Stimulated activated naive CD8-positive, alpha-beta T cell treated with anti-CD3 and anti-CD28 coated beads, Interleukin-15, amount 100 ng/mL, for 72 hours (primary cell): ENCODE results near the gene ZNF358.
A peak's percentile ranks its signal among the peaks of the same experiment; 100 is the strongest.

Experiments used
- ATAC-seq: fragments of 150-1000 bp; cut with Tn5 transposase; 2 replicates; pipeline ENCODE4 v1.10.0; 2021; ENCODE audit warnings: mild to moderate bottlenecking, moderate library complexity
- DNase-seq, 2 donors: peaks; one replicate each; pipeline ENCODE4 v3.0.0; 2021 to 2022
- H3K27ac Mint-ChIP-seq, 2 donors: one replicate each; pipeline ENCODE4 v1.8.0; 2022; ENCODE audit warnings: mild to moderate bottlenecking in 2 of 2, mixed read lengths in 2 of 2, moderate library complexity in 2 of 2
- H3K27me3 Mint-ChIP-seq: one replicate; pipeline ENCODE4 v1.8.0; 2022; ENCODE audit warnings: mixed read lengths
- H3K4me1 Mint-ChIP-seq: one replicate; pipeline ENCODE4 v1.8.0; 2022; ENCODE audit warnings: mild to moderate bottlenecking, mixed read lengths
- H3K4me3 Mint-ChIP-seq, 2 donors: one replicate each; pipeline ENCODE4 v1.8.0; 2022; ENCODE audit warnings: mild to moderate bottlenecking in 2 of 2, mixed read lengths in 2 of 2, moderate library complexity in 1 of 2
- H3K9me3 Mint-ChIP-seq, 2 donors: one replicate each; pipeline ENCODE4 v1.8.0; 2022; ENCODE audit warnings: mixed read lengths in 2 of 2

The ZNF358 gene

DNA sequence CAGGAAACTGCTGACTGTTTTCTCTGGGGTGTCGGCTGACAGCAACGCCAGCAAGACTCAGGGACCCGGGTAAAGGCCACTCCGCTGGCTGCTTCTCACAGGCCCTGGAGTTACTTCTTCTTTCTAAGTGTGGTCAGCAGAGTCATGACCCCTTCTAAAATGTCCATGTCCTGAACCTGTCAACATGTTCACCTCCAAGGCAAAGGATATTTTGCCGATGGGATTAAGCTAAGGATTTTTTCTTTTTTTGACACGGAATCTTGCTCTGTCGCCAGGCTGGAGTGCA, 35.0 kb upstream of the ZNF358 start:
- no peak for DNase-seq

GRCh38 chr19:7482584-7483439, 33.1 kb upstream of the ZNF358 start:
- Mint-ChIP-seq H3K27ac (peak overlapping the region in 1 of 2 donors; percentile 86), H3K27me3 (peaks cover 11% of the 10 kb centered on the region), H3K9me3 (no peaks in the 10 kb centered on the region), H3K4me1 (peaks cover 11% of the 10 kb centered on the region), H3K4me3 (peak overlapping the region in 1 of 2 donors; percentile 75)
- ATAC-seq (no peak), DNase-seq (no peak)

More for the DNA sequence above, 35.0 kb upstream of the ZNF358 start:
- no peak overlapping the region for H3K27ac Mint-ChIP-seq
- peaks cover 11% of the 10 kb centered on the region for H3K4me1 Mint-ChIP-seq
- H3K27me3 Mint-ChIP-seq: peaks cover 11% of the 10 kb centered on the region
- no peak for ATAC-seq
- no peak overlapping the region for H3K4me3 Mint-ChIP-seq
- no peaks in the 10 kb centered on the region for H3K9me3 Mint-ChIP-seq

DNA sequence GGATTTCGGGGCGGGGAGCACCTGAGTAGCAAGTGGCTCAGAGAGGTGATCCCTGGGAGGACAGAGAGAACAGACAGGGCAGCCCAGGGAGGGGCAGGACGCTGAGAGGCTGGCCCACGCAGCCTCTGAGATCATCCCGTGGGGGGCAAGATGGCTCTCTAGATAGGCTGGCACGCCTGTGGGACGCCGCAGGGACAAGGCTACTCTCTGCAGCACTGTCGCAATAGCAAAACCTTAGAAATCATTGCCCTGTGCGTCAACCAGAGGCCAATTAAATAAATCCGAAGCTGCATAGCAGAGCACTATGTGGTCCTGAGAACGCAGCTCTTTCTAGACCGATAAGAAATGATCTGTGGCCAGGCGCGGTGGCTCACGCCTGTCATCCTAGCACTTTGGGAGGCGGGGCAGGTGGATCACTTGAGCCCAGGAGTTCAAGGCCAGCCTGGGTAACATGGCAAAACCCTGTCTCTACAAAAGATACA, 32.1 kb upstream of the ZNF358 start:
- no peaks in the 10 kb centered on the region for H3K9me3 Mint-ChIP-seq
- H3K27me3 Mint-ChIP-seq: peaks cover 11% of the 10 kb centered on the region
- DNase-seq (no peak), ATAC-seq (no peak)
- H3K27ac Mint-ChIP-seq: no peak overlapping the region
- H3K4me1 Mint-ChIP-seq: peaks cover 11% of the 10 kb centered on the region
- H3K4me3 Mint-ChIP-seq: no peak overlapping the region

- Mint-ChIP-seq H3K27ac (peak overlapping the region in 1 of 2 donors; percentile 66), H3K4me1 (peaks cover 26% of the 10 kb centered on the region)
Observed at GRCh38 chr19:7486923-7487322, 29.0 kb upstream of the ZNF358 start.

GRCh38 chr19:7488736-7489353, 27.1 kb upstream of the ZNF358 start, which contains the start of gene PEX11G:
PEX11G (minus strand) TSS chr19:7489035; CDS start chr19:7489010, 25 bp downstream.
- no peaks in the 10 kb centered on the region for H3K9me3 Mint-ChIP-seq
- peak; percentile 84 for ATAC-seq
- H3K4me3 Mint-ChIP-seq: peak within 1 kb of the TSS; percentile 84 to 86
- H3K4me1 Mint-ChIP-seq: peaks cover 32% of the 10 kb centered on the region
- peaks cover under 1% of the 10 kb centered on the region for H3K27me3 Mint-ChIP-seq
- DNase-seq: peak; percentile 89
- H3K27ac Mint-ChIP-seq: peak within 1 kb of the TSS; percentile 81 to 91

More at GRCh38 chr19:7486923-7487322, 29.0 kb upstream of the ZNF358 start:
- Mint-ChIP-seq H3K9me3 (no peaks in the 10 kb centered on the region), H3K27me3 (peaks cover 11% of the 10 kb centered on the region), H3K4me3 (no peak overlapping the region)
- DNase-seq (no peak), ATAC-seq (no peak)

DNA sequence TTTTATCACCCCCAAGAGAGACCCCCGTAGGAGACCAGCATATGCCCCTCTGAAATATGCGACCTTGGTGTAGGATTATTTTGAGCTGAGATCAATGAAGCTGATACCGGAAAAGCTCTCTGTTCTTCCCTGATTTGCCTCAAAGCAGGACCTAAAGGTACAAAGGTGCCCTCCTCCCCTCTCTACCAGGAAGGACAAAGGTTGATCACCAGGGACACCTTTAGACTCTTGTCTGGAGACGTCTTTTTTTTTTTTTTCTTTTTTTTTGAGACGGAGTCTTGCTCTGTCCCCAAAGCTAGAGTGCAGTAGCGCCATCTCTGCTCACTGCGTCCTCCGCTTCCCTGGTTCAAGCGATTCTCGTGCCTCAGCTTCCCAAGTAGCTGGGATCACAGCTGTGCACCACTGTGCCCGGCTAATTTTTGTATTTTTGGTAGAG, 26.3 kb upstream of the ZNF358 start:
- Mint-ChIP-seq H3K4me3 (peak overlapping the region; percentile 40 to 84), H3K27me3 (no peaks in the 10 kb centered on the region), H3K4me1 (peaks cover 32% of the 10 kb centered on the region), H3K9me3 (no peaks in the 10 kb centered on the region), H3K27ac (peak overlapping the region; percentile 50 to 81)
- ATAC-seq (no peak), DNase-seq (no peak)

DNA sequence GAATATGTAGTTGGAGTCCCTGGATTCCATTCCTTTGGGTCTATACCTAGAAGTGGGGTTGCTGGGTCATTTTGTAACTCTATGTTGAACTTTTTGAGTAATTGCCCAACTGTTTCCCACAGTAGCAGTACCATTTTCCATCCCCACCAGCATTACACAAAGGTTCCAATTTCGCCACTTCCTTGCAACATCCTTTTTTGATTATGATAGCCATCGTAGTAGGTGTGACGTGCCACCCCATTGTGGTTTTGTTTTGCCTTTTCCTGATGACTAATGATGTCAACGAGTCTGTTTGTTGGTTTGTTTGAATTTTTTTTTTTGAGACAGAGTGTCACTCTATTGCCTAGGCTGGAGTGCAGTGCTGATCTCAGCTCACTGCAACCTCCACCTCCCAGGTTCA, 23.8 kb upstream of the ZNF358 start:
- ATAC-seq (peak; percentile 86), DNase-seq (peak in 1 of 2 donors; percentile 81)
- Mint-ChIP-seq H3K27me3 (peaks cover 17% of the 10 kb centered on the region), H3K4me1 (peaks cover 32% of the 10 kb centered on the region), H3K27ac (peak overlapping the region in 1 of 2 donors; percentile 93), H3K4me3 (no peak overlapping the region), H3K9me3 (no peaks in the 10 kb centered on the region)

DNA sequence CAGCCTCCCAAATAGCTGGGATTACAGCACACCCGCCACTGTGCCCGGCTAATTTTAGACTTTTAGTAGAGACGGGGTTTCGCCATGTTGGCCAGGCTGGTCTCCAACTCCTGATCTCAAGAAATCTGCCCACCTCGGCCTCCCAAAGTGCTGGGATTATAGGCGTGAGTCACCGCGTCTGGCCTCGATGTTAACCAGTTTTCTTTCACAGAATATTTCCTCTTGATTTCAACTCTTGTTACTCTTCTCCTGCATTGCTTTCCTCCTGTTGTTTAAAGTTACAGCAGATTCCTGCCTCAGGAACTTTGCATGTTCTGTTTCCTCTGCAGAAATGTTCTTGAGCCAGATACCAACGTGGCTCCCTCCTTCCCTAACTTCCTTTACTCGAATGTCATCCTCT, 23.3 kb upstream of the ZNF358 start:
- peaks cover 32% of the 10 kb centered on the region for H3K4me1 Mint-ChIP-seq
- peak overlapping the region in 1 of 2 donors; percentile 93 for H3K27ac Mint-ChIP-seq
- no peak for DNase-seq
- ATAC-seq: no peak
- peak overlapping the region; percentile 11 to 51 for H3K4me3 Mint-ChIP-seq
- no peaks in the 10 kb centered on the region for H3K9me3 Mint-ChIP-seq
- peaks cover 21% of the 10 kb centered on the region for H3K27me3 Mint-ChIP-seq

DNA sequence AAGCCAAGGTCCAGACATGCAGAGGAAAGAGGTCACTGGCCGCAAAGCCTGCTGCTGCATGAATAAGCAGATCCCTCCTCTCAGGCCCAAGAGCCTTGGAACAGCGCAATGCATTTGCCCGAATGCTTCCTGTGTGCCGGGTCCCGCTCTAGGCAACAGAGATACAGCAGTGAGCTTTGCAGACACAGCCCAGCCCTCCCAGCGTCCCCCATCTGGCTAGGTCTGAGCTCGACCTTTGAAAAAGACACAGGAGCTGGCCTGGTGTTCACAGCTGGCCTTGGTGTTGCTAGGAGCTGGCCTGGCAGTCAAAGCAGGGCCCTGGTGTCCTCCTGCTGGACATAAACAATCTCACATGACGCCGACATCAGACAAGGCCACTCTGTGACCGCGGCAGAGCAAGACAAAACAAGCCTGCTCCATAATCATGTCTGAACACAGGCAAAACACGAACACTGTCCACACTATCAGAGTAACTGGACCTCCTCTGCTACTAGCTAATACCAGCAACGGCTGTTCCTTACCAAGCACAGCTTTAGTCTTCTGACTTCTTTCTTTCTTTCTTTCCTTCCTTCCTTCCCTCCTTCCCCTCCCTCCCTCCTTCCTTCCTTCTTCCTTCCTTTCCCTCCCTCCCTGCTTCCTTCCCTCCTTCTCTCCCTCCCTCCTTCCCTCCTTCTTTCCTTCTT, 21.3 kb upstream of the ZNF358 start:
- H3K9me3 Mint-ChIP-seq: no peaks in the 10 kb centered on the region
- ATAC-seq (no peak), DNase-seq (no peak)
- peaks cover 28% of the 10 kb centered on the region for H3K4me1 Mint-ChIP-seq
- peak overlapping the region in 1 of 2 donors; percentile 44 for H3K27ac Mint-ChIP-seq
- H3K4me3 Mint-ChIP-seq: no peak overlapping the region
- H3K27me3 Mint-ChIP-seq: peaks cover 38% of the 10 kb centered on the region

GRCh38 chr19:7497292-7497691, 18.6 kb upstream of the ZNF358 start:
- DNase-seq: no peak
- ATAC-seq: peak; percentile 56
- H3K27ac Mint-ChIP-seq: no peak overlapping the region
- peaks cover 21% of the 10 kb centered on the region for H3K4me1 Mint-ChIP-seq
- H3K9me3 Mint-ChIP-seq: no peaks in the 10 kb centered on the region
- peaks cover 65% of the 10 kb centered on the region for H3K27me3 Mint-ChIP-seq
- H3K4me3 Mint-ChIP-seq: no peak overlapping the region

DNA sequence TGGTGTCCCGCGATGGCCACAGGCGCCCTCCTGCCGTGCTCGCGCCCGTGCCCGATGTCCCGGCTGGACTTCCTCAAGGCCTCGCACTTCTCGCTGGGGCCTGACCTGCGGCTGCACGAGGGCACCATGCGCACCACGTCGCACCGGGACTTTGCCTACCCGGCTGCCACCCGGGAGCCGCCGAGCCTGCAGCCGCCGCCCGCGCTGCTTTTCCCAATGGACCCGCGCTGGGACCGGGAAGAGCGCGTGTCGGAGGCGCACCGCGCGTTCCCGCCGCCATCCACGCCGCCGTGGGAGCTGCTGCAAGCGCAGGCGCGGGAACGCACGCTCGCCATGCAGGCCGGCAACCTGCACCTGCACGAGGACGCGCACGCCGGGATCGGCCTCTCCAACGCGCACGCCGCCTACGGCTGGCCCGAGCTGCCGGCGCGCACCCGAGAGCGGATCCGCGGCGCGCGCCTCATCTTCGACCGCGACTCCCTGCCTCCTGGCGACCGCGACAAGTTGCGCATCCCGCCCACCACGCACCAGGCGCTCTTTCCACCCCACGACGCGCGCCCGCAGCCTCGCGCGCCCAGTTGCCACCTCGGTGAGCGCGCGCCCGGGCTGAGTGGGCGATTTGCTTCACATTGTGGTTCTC, 15.0 kb upstream of the ZNF358 start:
- H3K4me1 Mint-ChIP-seq: peaks cover 17% of the 10 kb centered on the region
- ATAC-seq (peak; percentile 80), DNase-seq (peak; percentile 38 to 66)
- H3K4me3 Mint-ChIP-seq: peak overlapping the region; percentile 71 to 80
- H3K9me3 Mint-ChIP-seq: no peaks in the 10 kb centered on the region
- peaks cover 85% of the 10 kb centered on the region for H3K27me3 Mint-ChIP-seq
- H3K27ac Mint-ChIP-seq: no peak overlapping the region

DNA sequence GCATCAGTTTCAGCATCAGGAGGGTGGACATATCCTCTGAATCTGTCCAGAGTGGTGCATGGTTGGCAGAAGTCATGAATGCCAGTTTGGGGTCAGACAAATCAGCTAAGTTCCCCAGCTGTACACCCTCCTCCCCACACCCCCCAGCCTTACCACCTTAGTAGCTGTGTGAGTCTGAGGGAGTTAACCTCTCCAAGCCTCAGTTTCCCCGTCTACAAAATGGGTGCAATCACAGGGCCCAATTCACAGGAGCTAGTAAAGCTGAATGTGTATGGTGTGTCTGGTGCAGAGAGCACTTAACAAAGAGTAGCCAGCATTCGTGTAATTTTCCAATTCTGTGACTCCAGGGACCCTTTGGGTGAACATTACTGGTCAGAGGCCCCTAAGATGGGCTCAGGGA, 13.4 kb upstream of the ZNF358 start:
- no peaks in the 10 kb centered on the region for H3K9me3 Mint-ChIP-seq
- no peak overlapping the region for H3K27ac Mint-ChIP-seq
- peaks cover 28% of the 10 kb centered on the region for H3K4me1 Mint-ChIP-seq
- peaks cover 86% of the 10 kb centered on the region for H3K27me3 Mint-ChIP-seq
- no peak overlapping the region for H3K4me3 Mint-ChIP-seq
- no peak for DNase-seq
- no peak for ATAC-seq

- ATAC-seq: no peak
- no peak overlapping the region for H3K4me3 Mint-ChIP-seq
- H3K27me3 Mint-ChIP-seq: peaks cover 79% of the 10 kb centered on the region
- H3K27ac Mint-ChIP-seq: no peak overlapping the region
- no peaks in the 10 kb centered on the region for H3K9me3 Mint-ChIP-seq
- DNase-seq: no peak
- H3K4me1 Mint-ChIP-seq: peaks cover 28% of the 10 kb centered on the region
Observed at GRCh38 chr19:7504684-7505083, 11.2 kb upstream of the ZNF358 start.

DNA sequence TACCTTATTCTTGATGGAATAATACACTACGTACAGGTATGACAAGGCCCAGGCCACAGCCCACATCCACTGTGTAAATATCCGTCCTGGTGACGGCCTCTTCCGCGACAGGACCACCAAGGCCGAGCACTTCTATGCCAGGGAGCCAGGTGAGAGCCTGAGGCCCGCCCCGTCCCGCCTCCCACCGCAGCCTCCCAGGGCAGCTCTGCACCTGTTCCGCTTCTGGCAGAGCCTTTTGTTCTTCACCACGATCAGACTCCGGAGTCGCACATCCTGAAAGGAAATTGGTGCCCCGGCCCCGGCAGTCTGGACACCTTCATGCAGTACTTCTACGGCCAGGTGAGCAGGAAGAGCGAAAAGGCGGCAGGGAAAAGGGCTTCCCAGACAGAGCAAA, 10.6 kb upstream of the ZNF358 start:
- peak overlapping the region; percentile 53 to 59 for H3K4me3 Mint-ChIP-seq
- H3K9me3 Mint-ChIP-seq: no peaks in the 10 kb centered on the region
- H3K27me3 Mint-ChIP-seq: peaks cover 73% of the 10 kb centered on the region
- H3K4me1 Mint-ChIP-seq: peaks cover 28% of the 10 kb centered on the region
- no peak for DNase-seq
- no peak for ATAC-seq
- H3K27ac Mint-ChIP-seq: no peak overlapping the region

DNA sequence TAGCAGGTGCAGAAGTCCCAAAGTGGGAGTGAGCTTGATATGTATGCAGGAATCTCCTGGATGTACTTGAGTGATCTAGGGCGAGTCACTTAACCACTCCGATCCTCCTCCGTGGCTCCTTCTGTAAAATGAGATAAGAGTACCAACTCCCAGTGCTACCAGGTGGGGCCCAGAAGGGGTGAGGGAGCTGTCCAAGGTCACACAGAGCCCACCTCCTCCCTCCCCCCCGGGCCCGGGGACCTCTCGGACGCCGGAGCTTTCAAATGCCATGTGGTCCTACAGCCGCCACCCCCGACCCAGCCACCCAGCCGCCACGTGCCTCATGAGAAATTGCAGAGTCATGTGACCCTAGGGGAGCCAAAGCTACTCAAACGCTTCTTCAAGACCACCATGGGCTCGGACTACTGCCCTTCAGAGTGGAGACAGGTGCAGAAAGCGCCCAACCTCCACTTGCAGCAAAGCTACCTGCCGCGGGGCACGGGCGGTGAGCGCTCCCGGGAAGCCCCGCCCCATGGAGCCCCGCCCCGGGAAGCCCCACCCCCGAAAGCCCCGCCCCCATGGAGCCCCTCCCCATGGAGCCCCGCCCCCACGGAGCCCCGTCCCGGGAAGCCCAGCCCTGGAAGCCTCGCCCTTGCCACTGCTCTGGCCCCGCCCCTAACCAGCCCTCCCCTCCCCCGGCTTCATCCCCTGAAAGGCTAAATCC, 10.1 kb upstream of the ZNF358 start:
- ATAC-seq (peak; percentile 37), DNase-seq (peak in 1 of 2 donors; percentile 33)
- H3K4me3 Mint-ChIP-seq: peak overlapping the region; percentile 65 to 81
- H3K9me3 Mint-ChIP-seq: no peaks in the 10 kb centered on the region
- H3K27me3 Mint-ChIP-seq: peaks cover 68% of the 10 kb centered on the region
- H3K4me1 Mint-ChIP-seq: peaks cover 28% of the 10 kb centered on the region
- no peak overlapping the region for H3K27ac Mint-ChIP-seq
